BLaER1 treated with 17β-estradiol and CSF1 and Interleukin-3, amounts not matched to agents 10 nM and 100 nM (cell line): ENCODE measurements around the gene MAGI1.

Experiments used
- H3K27ac ChIP-seq, 11 experiments: shearing (Covaris generic); formaldehyde crosslinking; 2 replicates each; pipeline ENCODE4 v1.8.1; 2022
- H3K27me3 ChIP-seq, 11 experiments: shearing (Covaris generic); formaldehyde crosslinking; 2 replicates each; pipeline ENCODE4 v1.8.1; 2022
- H3K36me3 ChIP-seq, 11 experiments: shearing (Covaris generic); formaldehyde crosslinking; 2 replicates each; pipeline ENCODE4 v1.8.1; 2022
- H3K4me1 ChIP-seq, 10 experiments: shearing (Covaris generic); formaldehyde crosslinking; 2 replicates each; pipeline ENCODE4 v1.8.1; 2022
- H3K4me2 ChIP-seq, 11 experiments: shearing (Covaris generic); formaldehyde crosslinking; 2 replicates each; pipeline ENCODE4 v1.8.1; 2022
- H3K4me3 ChIP-seq, 10 experiments: shearing (Covaris generic); formaldehyde crosslinking; 2 replicates each; pipeline ENCODE4 v1.8.1; 2022
- H3K9ac ChIP-seq, 11 experiments: shearing (Covaris generic); formaldehyde crosslinking; 2 replicates each; pipeline ENCODE4 v1.8.1; 2022
- H3K9me3 ChIP-seq, 11 experiments: shearing (Covaris generic); formaldehyde crosslinking; replicated peaks in 1 of 11; 2 replicates each; pipeline ENCODE4 v1.8.1; 2022
- H4K20me1 ChIP-seq, 11 experiments: shearing (Covaris generic); formaldehyde crosslinking; 2 replicates each; pipeline ENCODE4 v1.8.1; 2022
- Cebpa-rat ChIP-seq, 11 experiments: shearing (Covaris generic); IDR thresholded peaks; 2 replicates each; pipeline ENCODE4 v1.8.1; 2022

The MAGI1 gene

DNA sequence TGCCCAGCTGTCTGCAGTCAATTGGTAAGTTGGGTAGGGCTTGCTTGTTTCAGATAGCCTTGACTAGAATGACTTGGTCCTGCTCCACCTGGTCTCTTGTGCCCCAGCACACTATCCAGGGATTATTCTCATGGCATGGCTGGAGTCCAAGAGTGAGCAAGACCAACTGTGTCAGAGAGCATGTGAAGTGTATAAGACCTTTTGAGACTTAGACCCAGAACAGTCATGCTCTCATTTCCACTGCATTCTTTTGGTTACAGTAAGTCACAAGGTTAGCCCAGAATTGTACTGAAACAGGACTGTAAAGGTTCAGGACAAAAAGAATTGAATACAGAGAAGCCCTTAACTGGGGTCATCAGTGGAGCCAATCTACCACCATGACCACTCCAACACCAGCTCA, 700.1 kb downstream of the MAGI1 start:
- Histone ChIP-seq H3K27me3 (no peaks in the 10 kb centered on the region), H3K27ac (no peak overlapping the region), H3K9ac (no peak overlapping the region), H3K4me1 (peaks cover 0 to 4% (median 0%) of the 10 kb centered on the region in 10 experiments; a peak in 3 of 20 replicates), H3K36me3 (no peaks in the 10 kb centered on the region), H4K20me1 (no peaks in the 10 kb centered on the region; a peak in 1 of 22 replicates), H3K4me3 (no peak overlapping the region), H3K4me2 (no peak overlapping the region), H3K9me3 (no peaks in the 10 kb centered on the region)
- no peak for TF ChIP-seq Cebpa-rat (IDR thresholded peaks at IDR 0.05)

DNA sequence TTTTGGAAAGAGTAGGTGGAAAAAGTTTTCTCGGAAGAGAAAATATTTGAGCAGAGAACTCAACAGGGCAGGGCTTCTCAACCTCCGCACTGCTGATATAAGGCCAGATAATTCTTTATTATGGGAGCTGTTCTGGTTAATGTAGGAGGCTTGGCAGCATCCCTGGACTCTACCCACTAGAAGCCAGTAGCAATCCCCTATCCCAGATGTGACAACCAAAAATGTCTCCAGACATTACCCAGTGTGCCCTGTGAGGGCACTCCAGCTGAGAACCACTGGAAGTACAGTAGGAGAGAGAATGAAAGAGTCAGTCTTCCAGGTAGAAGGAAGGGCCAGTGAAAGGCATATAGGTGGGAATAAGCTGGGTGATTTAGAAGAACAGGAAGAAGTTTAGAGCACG, 703.1 kb downstream of the MAGI1 start:
- Histone ChIP-seq H3K4me1 (0 out of 20 replicates have a peak, but pooled peaks cover 0 to 4% (median 0%) of the 10 kb centered on the region in 10 experiments), H3K36me3 (no peaks in the 10 kb centered on the region), H3K9ac (no peak overlapping the region), H3K4me2 (no peak overlapping the region), H3K9me3 (no peaks in the 10 kb centered on the region), H4K20me1 (no peaks in the 10 kb centered on the region; a peak in 1 of 22 replicates), H3K27me3 (no peaks in the 10 kb centered on the region), H3K4me3 (no peak overlapping the region), H3K27ac (no peak overlapping the region)
- no peak for TF ChIP-seq Cebpa-rat (IDR thresholded peaks at IDR 0.05)

DNA sequence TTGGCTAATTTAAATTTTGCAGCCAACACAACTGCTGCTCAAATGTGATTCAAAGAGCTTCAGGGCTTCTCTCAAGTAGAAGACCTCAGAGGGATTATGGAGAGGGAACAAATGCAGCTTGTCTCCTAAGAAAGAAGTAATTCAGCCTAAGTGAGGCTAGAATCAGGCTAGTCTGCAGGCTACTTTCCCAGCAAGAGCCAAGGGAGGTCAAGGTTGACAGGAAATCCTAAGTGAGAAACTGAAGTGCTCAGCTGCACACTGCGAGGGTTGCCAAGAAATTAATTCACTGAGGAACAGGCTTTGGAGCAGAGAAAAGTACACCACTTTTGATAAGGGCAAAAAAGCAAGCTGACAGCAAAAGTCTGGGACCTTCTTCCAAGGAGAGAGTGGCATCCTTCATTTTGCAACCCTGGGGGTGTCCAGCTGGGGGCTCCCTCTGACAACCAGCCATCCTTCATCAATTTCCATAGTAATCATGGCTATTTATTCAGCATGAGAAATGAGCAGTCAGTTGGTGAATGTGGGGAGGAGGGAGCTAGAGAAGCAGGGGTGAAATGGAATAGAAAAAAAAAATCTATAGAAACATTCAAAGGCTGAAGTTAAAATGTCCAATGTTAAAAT, 704.6 kb downstream of the MAGI1 start:
- no peak overlapping the region for H3K9ac ChIP-seq
- no peak for TF ChIP-seq Cebpa-rat (IDR thresholded peaks at IDR 0.05)
- H3K4me1 ChIP-seq: 0 out of 20 replicates have a peak, but pooled peaks cover 0 to 4% (median 0%) of the 10 kb centered on the region in 10 experiments
- H3K4me3 ChIP-seq: no peak overlapping the region
- no peaks in the 10 kb centered on the region for H3K9me3 ChIP-seq
- no peak overlapping the region for H3K27ac ChIP-seq
- no peak overlapping the region for H3K4me2 ChIP-seq
- no peaks in the 10 kb centered on the region for H3K36me3 ChIP-seq
- H3K27me3 ChIP-seq: no peaks in the 10 kb centered on the region
- no peaks in the 10 kb centered on the region; a peak in 1 of 22 replicates for H4K20me1 ChIP-seq

DNA sequence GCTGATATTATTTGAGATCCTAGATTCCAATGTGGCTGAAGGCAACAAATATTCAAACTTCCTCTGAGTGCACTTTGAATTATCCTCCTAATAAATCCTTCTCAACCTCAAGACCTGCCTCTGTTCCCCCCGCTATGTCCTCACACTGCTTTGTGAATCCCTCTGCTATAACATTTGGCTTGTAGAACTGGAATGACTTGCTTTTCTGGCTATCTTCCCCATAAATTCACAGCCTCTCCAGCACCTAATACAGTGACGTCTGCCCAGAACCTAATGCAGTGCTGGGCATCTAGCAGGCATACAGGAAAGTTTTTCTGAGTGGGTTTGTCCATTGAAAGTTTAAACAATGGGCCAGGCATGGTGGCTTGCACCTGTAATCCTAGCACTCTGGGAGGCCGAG, 707.0 kb downstream of the MAGI1 start:
- H3K9me3 ChIP-seq: no peaks in the 10 kb centered on the region
- H3K4me1 ChIP-seq: 0 out of 20 replicates have a peak, but pooled peaks cover 0 to 4% (median 0%) of the 10 kb centered on the region in 10 experiments
- H3K36me3 ChIP-seq: no peaks in the 10 kb centered on the region
- no peak overlapping the region for H3K27ac ChIP-seq
- H3K27me3 ChIP-seq: no peaks in the 10 kb centered on the region
- no peak overlapping the region for H3K4me2 ChIP-seq
- H3K9ac ChIP-seq: no peak overlapping the region
- H3K4me3 ChIP-seq: no peak overlapping the region
- TF ChIP-seq Cebpa-rat (IDR thresholded peaks at IDR 0.05): no peak
- H4K20me1 ChIP-seq: no peaks in the 10 kb centered on the region

DNA sequence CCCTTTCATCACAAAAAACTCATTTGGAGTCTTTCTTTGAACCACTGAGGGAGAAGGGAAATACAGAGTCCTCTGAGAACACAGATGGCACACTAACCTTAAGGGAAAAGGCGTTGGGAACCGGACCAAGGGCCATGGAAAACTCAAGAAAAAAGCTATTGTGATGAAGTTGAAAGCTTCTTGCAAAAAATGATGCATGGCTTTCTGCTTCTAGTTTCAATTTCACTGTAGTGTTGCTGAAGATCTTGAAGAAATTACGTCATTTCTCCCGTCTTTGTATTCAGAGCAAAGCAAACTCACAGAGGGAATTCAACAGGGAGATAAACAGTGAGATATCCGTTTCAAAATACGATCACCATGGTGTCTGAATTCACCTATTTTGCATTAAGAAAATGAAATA, 708.6 kb downstream of the MAGI1 start:
- Histone ChIP-seq H3K27me3 (no peaks in the 10 kb centered on the region), H3K4me3 (no peak overlapping the region), H3K4me2 (no peak overlapping the region), H3K4me1 (0 out of 20 replicates have a peak, but pooled peaks cover 0 to 4% (median 0%) of the 10 kb centered on the region in 10 experiments), H3K9ac (no peak overlapping the region), H3K9me3 (no peaks in the 10 kb centered on the region), H3K27ac (no peak overlapping the region), H3K36me3 (no peaks in the 10 kb centered on the region), H4K20me1 (no peaks in the 10 kb centered on the region)
- TF ChIP-seq Cebpa-rat (IDR thresholded peaks at IDR 0.05): no peak

DNA sequence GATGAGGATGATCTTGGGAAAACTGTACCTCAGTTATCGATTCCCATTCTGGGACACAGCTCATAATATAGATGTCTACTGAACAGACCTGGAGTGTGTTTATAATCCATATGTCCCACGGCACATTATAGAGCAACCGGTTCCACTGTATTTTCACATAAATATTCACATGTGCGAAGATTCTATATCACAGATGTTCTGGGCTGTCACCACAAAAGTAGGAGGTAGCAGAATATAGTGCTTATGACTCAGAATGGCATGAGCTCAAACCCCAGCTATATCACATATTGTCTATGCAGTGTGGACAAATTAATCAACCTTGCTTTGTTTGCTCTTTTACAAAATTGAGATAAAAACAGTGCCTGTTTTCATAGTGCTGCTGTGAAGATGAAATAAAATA, 710.6 kb downstream of the MAGI1 start:
- H3K27ac ChIP-seq: no peak overlapping the region
- no peak overlapping the region for H3K4me3 ChIP-seq
- H4K20me1 ChIP-seq: no peaks in the 10 kb centered on the region
- H3K4me2 ChIP-seq: no peak overlapping the region
- no peak for TF ChIP-seq Cebpa-rat (IDR thresholded peaks at IDR 0.05)
- no peaks in the 10 kb centered on the region for H3K27me3 ChIP-seq
- H3K4me1 ChIP-seq: no peaks in the 10 kb centered on the region
- H3K9me3 ChIP-seq: no peaks in the 10 kb centered on the region
- H3K9ac ChIP-seq: no peak overlapping the region
- H3K36me3 ChIP-seq: no peaks in the 10 kb centered on the region

DNA sequence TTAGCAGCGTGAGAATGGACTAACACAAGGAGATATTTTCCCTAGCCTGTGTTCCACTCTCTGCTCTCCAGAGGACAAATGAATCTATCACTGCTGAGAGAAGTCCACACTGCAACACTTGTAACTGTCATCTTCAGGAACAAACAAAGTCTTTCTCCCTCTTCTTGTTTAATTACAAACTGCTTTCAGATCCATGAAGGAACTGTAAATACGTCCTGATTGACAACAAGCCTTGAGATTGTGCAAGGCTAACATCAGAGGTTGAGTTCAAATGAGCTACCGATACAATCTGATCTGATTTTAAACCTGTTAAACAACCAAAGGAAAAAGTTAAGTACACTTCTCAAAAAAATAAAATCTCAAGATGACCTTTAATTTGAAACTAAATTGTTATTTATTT, 712.1 kb downstream of the MAGI1 start:
- no peaks in the 10 kb centered on the region for H3K27me3 ChIP-seq
- H3K4me2 ChIP-seq: no peak overlapping the region
- H3K27ac ChIP-seq: no peak overlapping the region
- peaks cover 0 to 2% (median 0%) of the 10 kb centered on the region in 11 experiments; a peak in 1 of 22 replicates for H3K9me3 ChIP-seq
- H3K36me3 ChIP-seq: no peaks in the 10 kb centered on the region
- H3K4me3 ChIP-seq: no peak overlapping the region
- H3K9ac ChIP-seq: no peak overlapping the region
- H3K4me1 ChIP-seq: no peaks in the 10 kb centered on the region
- no peaks in the 10 kb centered on the region for H4K20me1 ChIP-seq
- TF ChIP-seq Cebpa-rat (IDR thresholded peaks at IDR 0.05): no peak

DNA sequence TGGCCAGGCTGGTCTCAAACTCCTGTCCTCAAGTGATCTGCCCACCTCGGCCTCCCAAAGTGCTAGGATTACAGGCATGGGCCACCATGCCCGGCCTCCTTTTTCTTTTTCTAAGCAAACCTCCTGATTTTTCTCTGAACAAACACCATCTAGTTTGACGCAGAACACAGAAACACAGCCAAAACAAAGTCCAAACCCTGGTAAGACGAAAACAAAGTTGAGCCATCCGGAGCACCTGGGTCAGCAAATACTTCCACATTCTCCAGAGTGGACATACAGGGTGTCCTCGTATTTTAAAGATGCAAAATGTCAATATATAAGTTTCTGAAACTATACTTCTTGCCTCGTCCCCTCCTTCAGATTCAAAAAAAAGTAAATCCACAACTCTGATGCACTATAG, 715.8 kb downstream of the MAGI1 start:
- Histone ChIP-seq H3K4me1 (no peaks in the 10 kb centered on the region), H3K27ac (no peak overlapping the region), H3K36me3 (no peaks in the 10 kb centered on the region), H3K9ac (no peak overlapping the region), H3K9me3 (peaks cover 0 to 15% (median 10%) of the 10 kb centered on the region in 11 experiments; a peak in 12 of 22 replicates), H3K4me3 (no peak overlapping the region), H4K20me1 (no peaks in the 10 kb centered on the region), H3K4me2 (no peak overlapping the region), H3K27me3 (no peaks in the 10 kb centered on the region)
- no peak for TF ChIP-seq Cebpa-rat (IDR thresholded peaks at IDR 0.05)

DNA sequence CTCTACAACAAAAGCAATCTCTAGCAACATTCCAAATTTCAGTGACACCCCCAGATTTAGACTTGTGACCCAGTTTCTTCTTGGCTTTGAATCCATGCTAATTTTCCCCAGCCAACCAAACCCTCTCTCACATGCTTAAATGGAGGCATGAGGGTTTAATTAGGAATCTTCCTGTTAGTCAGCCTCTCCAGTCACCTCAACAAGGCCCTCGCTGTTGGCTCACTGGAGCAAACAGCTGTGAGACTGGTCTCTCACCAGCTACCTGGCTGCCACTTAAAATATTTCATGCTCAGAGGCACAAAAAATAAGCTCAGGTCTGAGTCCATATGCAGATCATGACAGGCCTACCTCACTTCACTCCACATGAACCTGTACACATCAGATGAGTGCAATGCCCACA, 720.5 kb downstream of the MAGI1 start:
- H3K27me3 ChIP-seq: no peaks in the 10 kb centered on the region
- H3K9ac ChIP-seq: no peak overlapping the region
- TF ChIP-seq Cebpa-rat (IDR thresholded peaks at IDR 0.05): no peak
- H3K4me2 ChIP-seq: no peak overlapping the region
- no peak overlapping the region for H3K27ac ChIP-seq
- H3K9me3 ChIP-seq: peaks cover 0 to 15% (median 10%) of the 10 kb centered on the region in 11 experiments; a peak in 12 of 22 replicates
- no peaks in the 10 kb centered on the region for H3K4me1 ChIP-seq
- H3K36me3 ChIP-seq: no peaks in the 10 kb centered on the region
- no peaks in the 10 kb centered on the region for H4K20me1 ChIP-seq
- H3K4me3 ChIP-seq: no peak overlapping the region

DNA sequence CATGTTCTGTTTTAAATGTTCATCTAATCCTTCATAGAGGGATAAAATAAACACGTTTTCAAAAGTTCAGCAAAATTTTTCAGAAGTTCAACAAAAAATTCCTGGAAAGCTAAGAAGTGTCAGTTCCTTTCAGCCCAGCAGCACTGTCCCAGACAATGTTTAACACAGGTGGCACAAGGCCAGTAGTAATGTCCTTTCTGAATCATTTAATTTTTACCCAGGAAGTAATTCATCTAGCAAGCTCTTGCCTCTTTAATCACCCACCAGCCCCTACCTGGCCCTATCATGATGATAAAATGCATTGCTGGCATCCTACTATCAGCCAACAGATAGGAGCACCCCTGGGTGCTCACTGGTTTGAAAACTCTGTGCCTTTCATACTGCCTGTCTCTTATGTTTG, 723.8 kb downstream of the MAGI1 start:
- TF ChIP-seq Cebpa-rat (IDR thresholded peaks at IDR 0.05): no peak

More for the DNA sequence above, 723.8 kb downstream of the MAGI1 start:
- no peaks in the 10 kb centered on the region for H3K27me3 ChIP-seq
- peaks cover 0 to 6% (median 0%) of the 10 kb centered on the region in 10 experiments; a peak in 1 of 20 replicates for H3K4me1 ChIP-seq
- H4K20me1 ChIP-seq: no peaks in the 10 kb centered on the region
- H3K36me3 ChIP-seq: no peaks in the 10 kb centered on the region
- H3K9ac ChIP-seq: no peak overlapping the region
- peaks cover 0 to 3% (median 0%) of the 10 kb centered on the region in 11 experiments; a peak in 2 of 22 replicates for H3K9me3 ChIP-seq
- H3K27ac ChIP-seq: no peak overlapping the region
- no peak overlapping the region for H3K4me3 ChIP-seq
- no peak overlapping the region for H3K4me2 ChIP-seq
